DMS114 treated with DMSO at 0.1 percent for 48 hours (cell line): ENCODE data around the gene KLK8.

Experiments used
- DNase-seq: peaks from one replicate; lab custom pipeline; 2025; ENCODE audit not compliant: unreplicated experiment; lab: John Stamatoyannopoulos, UW

KLK8 gene

DNA sequence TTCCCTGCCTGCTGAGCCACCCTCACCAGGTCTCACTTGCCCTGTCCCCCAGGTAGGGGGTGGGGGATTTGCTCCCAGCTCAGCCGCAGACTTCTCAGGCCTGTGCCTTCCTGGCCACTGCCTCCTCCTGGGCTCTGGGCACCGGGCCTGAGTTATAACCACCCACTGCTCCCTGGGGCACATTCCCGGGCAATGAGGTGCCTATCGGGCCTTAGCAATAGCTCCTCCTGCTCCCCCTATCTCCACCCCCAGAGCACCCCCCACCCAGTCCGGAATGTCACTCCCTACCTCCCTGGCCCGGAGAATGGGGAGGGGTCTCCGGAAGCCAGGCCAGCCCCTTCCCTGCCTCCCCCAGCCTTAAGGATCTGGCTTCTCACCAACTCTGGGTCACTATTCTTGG is 48.5 kb downstream of the KLK8 start, which contains the start of gene KLK5:
Gene KLK5 (minus strand): TSS at position 129 of the 400 bp plus-strand sequence. CDS start 381 bp downstream, outside the sequence.
- no peak for DNase-seq

DNA sequence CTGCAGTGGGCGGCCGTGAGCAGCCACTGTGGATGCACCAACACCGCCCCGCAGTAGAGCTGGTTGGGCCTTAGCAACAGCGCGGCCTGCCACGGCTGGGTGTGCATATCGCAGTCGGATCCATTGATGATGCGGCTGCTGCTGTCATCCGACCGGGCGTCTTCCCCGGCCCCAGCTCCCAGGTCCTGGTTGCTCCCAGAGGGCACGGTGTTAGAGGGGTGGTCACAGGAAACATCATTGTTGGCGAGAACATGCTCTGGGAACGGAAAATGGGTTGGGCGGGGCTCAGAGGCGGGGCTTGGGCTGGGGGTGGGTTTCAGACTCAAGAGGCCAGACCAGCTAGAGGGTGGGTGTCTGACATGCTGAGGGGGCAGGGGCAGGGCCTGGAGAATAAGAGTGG is 51.5 kb downstream of the KLK8 start:
- no peak for DNase-seq

DNA sequence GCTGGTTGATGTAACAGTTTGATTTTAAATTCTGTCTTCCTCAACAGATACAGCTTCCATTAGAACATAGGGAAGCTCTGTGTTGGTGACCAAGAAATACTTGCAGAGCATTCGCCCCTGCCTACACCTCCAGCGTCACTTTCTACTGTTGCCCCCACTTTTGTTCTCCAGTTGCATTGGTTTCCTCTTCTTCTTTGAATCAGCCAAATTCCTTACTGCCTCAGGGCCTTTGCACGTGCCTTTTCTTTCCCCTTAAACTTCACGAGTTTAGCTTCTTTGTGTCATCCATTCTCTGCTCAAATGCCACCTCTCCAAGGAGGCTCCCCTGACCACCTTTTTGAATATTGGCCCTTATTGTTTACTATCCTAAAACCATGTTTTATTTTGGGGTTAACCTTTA is 54.3 kb downstream of the KLK8 start:
- no peak for DNase-seq
